Measurements from ENCODE around the gene TMUB1. TPM values are rescaled to one million over a fixed set of nuclear protein-coding genes. Genes with fewer than 3 reads are reported as not detected.
A peak's percentile ranks its signal among the peaks of the same experiment; 100 is the strongest.

The TMUB1 gene
- total and polyA plus RNA-seq, 9 of the 15 experiments (the other 6 are each of a cell fraction or from before 2014, with no cell fraction given) = 0.14 to 241 (median 74.1) TPM

- TF ChIP-seq ZBTB1 (CRISPR knock-in tag; IDR thresholded peaks at IDR 0.05; ENCODE audit: borderline replicate concordance, low read depth) = no peak
- no peak for TF ChIP-seq THRAP3 (IDR thresholded peaks at IDR 0.05; ENCODE audit: borderline replicate concordance)
- TF ChIP-seq EZH2 (IDR thresholded peaks at IDR 0.05; ENCODE audit: borderline replicate concordance, low read depth, low read length) = no peak
- TF ChIP-seq RUNX1 (IDR thresholded peaks at IDR 0.05; ENCODE audit: low read depth) = peak; percentile 8; the same call in 1 of the 2 replicates
- TF ChIP-seq PKNOX1 (IDR thresholded peaks at IDR 0.05) = no peak
- TF ChIP-seq PCBP2 (IDR thresholded peaks at IDR 0.05; ENCODE audit: low read depth, low read length, poor library complexity, severe bottlenecking) = no peak
- TF ChIP-seq ZNF184 (CRISPR knock-in tag; IDR thresholded peaks at IDR 0.05) = no peak
- no peak for TF ChIP-seq BMI1 (IDR thresholded peaks at IDR 0.05; ENCODE audit: low read length)
- 0 out of 2 replicates have a peak, but pooled peaks have one; percentile 67 for TF ChIP-seq ZBTB26 (CRISPR knock-in tag; IDR thresholded peaks at IDR 0.05)
- TF ChIP-seq NCOR1 (IDR thresholded peaks at IDR 0.05) = no peak
- TF ChIP-seq ZBTB2 (IDR thresholded peaks at IDR 0.05) = peak; percentile 52; the same call in 1 of the 2 replicates
- no peak for TF ChIP-seq MEIS2 (IDR thresholded peaks at IDR 0.05; ENCODE audit: partially characterized antibody)
- no peak for TF ChIP-seq ZNF584 (CRISPR knock-in tag; IDR thresholded peaks at IDR 0.05; ENCODE audit: low read depth)
- TF ChIP-seq ZNF445 (CRISPR knock-in tag; IDR thresholded peaks at IDR 0.05; ENCODE audit: low read depth) = no peak
- no peak for TF ChIP-seq NEUROD1 (IDR thresholded peaks at IDR 0.05; ENCODE audit: borderline replicate concordance, low read depth, low read length, partially characterized antibody)
- no peak for TF ChIP-seq PPARD (CRISPR knock-in tag; IDR thresholded peaks at IDR 0.05)
- no peak; the same call in 1 of the 2 replicates for TF ChIP-seq CBX1 (IDR thresholded peaks at IDR 0.05; ENCODE audit: low read depth)
- no peak for TF ChIP-seq SREBF2 (CRISPR knock-in tag; IDR thresholded peaks at IDR 0.05)
- TF ChIP-seq FOSL1 (tag; conservative IDR thresholded peaks at IDR 0.05) = no peak
- TF ChIP-seq ZNF277 (CRISPR knock-in tag; IDR thresholded peaks at IDR 0.05; ENCODE audit: borderline replicate concordance) = no peak
- TF ChIP-seq ZNF75A (CRISPR knock-in tag; IDR thresholded peaks at IDR 0.05) = no peak
These were observed 4.1 kb upstream of the TMUB1 start (continued) for GRCh38 chr7:151087245-151088018.

Measured in K562 (cell line).